Measurements from ENCODE around the gene GRM7.

The GRM7 gene

GRCh38 chr3:7203969-7204847, 343.3 kb downstream of the GRM7 start:
- H3K9ac ChIP-seq (ENCODE audit: low read length): no peak overlapping the region
- no peak overlapping the region for H3K4me3 ChIP-seq (ENCODE audit: low read depth in 1 of 2, low read length in 2 of 2)
- no peaks in the 10 kb centered on the region for H3K9me3 ChIP-seq (ENCODE audit: low read length)
- H3K27me3 ChIP-seq (ENCODE audit: control insufficient read depth in 1 of 2, insufficient read depth in 2 of 2, low read length in 2 of 2): no peaks in the 10 kb centered on the region
- H3K36me3 ChIP-seq (ENCODE audit: insufficient read depth, low read length): no peaks in the 10 kb centered on the region
- H3K27ac ChIP-seq (ENCODE audit: low read depth, low read length): no peak overlapping the region
- no peaks in the 10 kb centered on the region for H3K4me1 ChIP-seq (ENCODE audit: insufficient read depth, low read length)

DNA sequence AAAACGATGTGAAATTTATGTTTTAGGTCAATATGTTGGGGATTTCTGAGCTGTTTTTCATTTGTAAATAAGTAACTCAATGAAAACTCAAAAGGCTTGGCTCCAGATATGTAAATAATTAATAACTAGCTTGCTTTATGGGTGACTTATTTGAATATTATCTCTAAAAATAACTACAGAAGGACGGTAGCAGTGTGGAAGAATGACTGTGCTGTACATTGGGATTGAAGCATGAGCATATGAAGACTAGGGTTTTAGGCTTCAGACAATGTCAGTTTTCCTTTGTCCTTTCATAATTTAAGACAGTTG, 343.9 kb downstream of the GRM7 start:
- H3K4me1 ChIP-seq (ENCODE audit: insufficient read depth, low read length): no peaks in the 10 kb centered on the region
- H3K4me3 ChIP-seq (ENCODE audit: low read depth in 1 of 2, low read length in 2 of 2): no peak overlapping the region

DNA sequence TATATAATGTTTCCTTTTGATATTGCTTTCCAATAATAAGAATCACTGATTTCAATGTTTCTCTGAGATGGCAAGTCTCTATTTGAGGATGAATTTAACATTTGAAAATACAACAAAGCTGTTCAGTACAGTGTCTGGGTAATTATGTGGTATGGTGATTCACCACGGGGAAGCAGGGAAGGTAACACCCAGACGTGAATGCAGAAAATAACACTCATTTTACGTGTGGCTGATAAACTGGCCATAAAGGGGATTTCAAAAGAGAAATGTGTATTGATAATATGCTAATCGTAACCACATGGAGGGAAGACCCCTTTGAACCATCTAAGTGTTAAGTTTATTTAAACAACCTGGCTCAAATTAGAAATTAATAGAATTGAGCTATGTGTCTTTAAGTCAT, 344.6 kb downstream of the GRM7 start:
- Histone ChIP-seq H3K9me3 (ENCODE audit: low read length) (no peaks in the 10 kb centered on the region), H3K27me3 (ENCODE audit: control insufficient read depth in 1 of 2, insufficient read depth in 2 of 2, low read length in 2 of 2) (no peaks in the 10 kb centered on the region), H3K9ac (ENCODE audit: low read length) (no peak overlapping the region), H3K36me3 (ENCODE audit: insufficient read depth, low read length) (no peaks in the 10 kb centered on the region), H3K4me1 (ENCODE audit: insufficient read depth, low read length) (no peaks in the 10 kb centered on the region), H3K4me3 (ENCODE audit: low read depth in 1 of 2, low read length in 2 of 2) (no peak overlapping the region), H3K27ac (ENCODE audit: low read depth, low read length) (no peak overlapping the region)

More for the DNA sequence above, 343.9 kb downstream of the GRM7 start:
- no peaks in the 10 kb centered on the region for H3K27me3 ChIP-seq (ENCODE audit: control insufficient read depth in 1 of 2, insufficient read depth in 2 of 2, low read length in 2 of 2)
- no peak overlapping the region for H3K27ac ChIP-seq (ENCODE audit: low read depth, low read length)
- H3K36me3 ChIP-seq (ENCODE audit: insufficient read depth, low read length): no peaks in the 10 kb centered on the region
- H3K9me3 ChIP-seq (ENCODE audit: low read length): no peaks in the 10 kb centered on the region
- H3K9ac ChIP-seq (ENCODE audit: low read length): no peak overlapping the region

GRCh38 chr3:7205962-7206361, 345.0 kb downstream of the GRM7 start:
- Histone ChIP-seq H3K27me3 (ENCODE audit: control insufficient read depth in 1 of 2, insufficient read depth in 2 of 2, low read length in 2 of 2) (no peaks in the 10 kb centered on the region), H3K9me3 (ENCODE audit: low read length) (no peaks in the 10 kb centered on the region), H3K9ac (ENCODE audit: low read length) (no peak overlapping the region), H3K4me1 (ENCODE audit: insufficient read depth, low read length) (no peaks in the 10 kb centered on the region), H3K36me3 (ENCODE audit: insufficient read depth, low read length) (no peaks in the 10 kb centered on the region), H3K4me3 (ENCODE audit: low read depth in 1 of 2, low read length in 2 of 2) (no peak overlapping the region), H3K27ac (ENCODE audit: low read depth, low read length) (no peak overlapping the region)

DNA sequence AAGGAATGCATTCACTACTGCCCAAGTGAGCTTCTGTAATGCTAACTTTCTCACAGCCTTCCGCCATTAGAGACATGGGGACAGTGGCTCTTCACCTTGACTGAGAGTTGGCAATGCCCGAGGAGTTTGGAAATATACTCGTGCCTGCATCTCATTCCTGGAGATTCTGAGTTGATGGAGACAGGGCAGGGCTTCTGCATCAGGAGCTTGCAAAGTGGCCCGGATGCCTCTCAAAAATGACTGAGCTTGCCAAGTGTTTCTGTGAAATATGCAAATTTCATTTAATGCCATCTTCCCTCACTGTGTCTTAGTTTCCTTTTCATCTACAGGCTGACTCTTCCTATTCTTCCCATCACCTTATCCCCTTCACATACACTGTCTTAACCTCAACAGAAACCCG, 346.2 kb downstream of the GRM7 start:
- Histone ChIP-seq H3K9ac (ENCODE audit: low read length) (no peak overlapping the region), H3K27me3 (ENCODE audit: control insufficient read depth in 1 of 2, insufficient read depth in 2 of 2, low read length in 2 of 2) (no peaks in the 10 kb centered on the region), H3K4me3 (ENCODE audit: low read depth in 1 of 2, low read length in 2 of 2) (no peak overlapping the region), H3K27ac (ENCODE audit: low read depth, low read length) (no peak overlapping the region), H3K9me3 (ENCODE audit: low read length) (no peaks in the 10 kb centered on the region), H3K36me3 (ENCODE audit: insufficient read depth, low read length) (no peaks in the 10 kb centered on the region), H3K4me1 (ENCODE audit: insufficient read depth, low read length) (no peaks in the 10 kb centered on the region)

GRCh38 chr3:7207928-7208327, 347.0 kb downstream of the GRM7 start:
- H3K9me3 ChIP-seq (ENCODE audit: low read length): no peaks in the 10 kb centered on the region
- no peak overlapping the region for H3K9ac ChIP-seq (ENCODE audit: low read length)
- H3K27me3 ChIP-seq (ENCODE audit: control insufficient read depth in 1 of 2, insufficient read depth in 2 of 2, low read length in 2 of 2): no peaks in the 10 kb centered on the region
- no peaks in the 10 kb centered on the region for H3K4me1 ChIP-seq (ENCODE audit: insufficient read depth, low read length)
- H3K27ac ChIP-seq (ENCODE audit: low read depth, low read length): no peak overlapping the region
- no peaks in the 10 kb centered on the region for H3K36me3 ChIP-seq (ENCODE audit: insufficient read depth, low read length)
- no peak overlapping the region for H3K4me3 ChIP-seq (ENCODE audit: low read depth in 1 of 2, low read length in 2 of 2)

- Histone ChIP-seq H3K27me3 (ENCODE audit: control insufficient read depth in 1 of 2, insufficient read depth in 2 of 2, low read length in 2 of 2) (no peaks in the 10 kb centered on the region), H3K4me1 (ENCODE audit: insufficient read depth, low read length) (no peaks in the 10 kb centered on the region)
Observed at GRCh38 chr3:7209098-7209497, 348.2 kb downstream of the GRM7 start.

GRCh38 chr3:7211740-7212139, 350.8 kb downstream of the GRM7 start:
- no peak overlapping the region for H3K4me3 ChIP-seq (ENCODE audit: low read depth in 1 of 2, low read length in 2 of 2)
- H3K27ac ChIP-seq (ENCODE audit: low read depth, low read length): no peak overlapping the region
- no peaks in the 10 kb centered on the region for H3K27me3 ChIP-seq (ENCODE audit: control insufficient read depth in 1 of 2, insufficient read depth in 2 of 2, low read length in 2 of 2)
- no peak overlapping the region for H3K9ac ChIP-seq (ENCODE audit: low read length)
- H3K9me3 ChIP-seq (ENCODE audit: low read length): no peaks in the 10 kb centered on the region
- H3K36me3 ChIP-seq (ENCODE audit: insufficient read depth, low read length): no peaks in the 10 kb centered on the region
- H3K4me1 ChIP-seq (ENCODE audit: insufficient read depth, low read length): peaks cover 4% of the 10 kb centered on the region

More at GRCh38 chr3:7209098-7209497, 348.2 kb downstream of the GRM7 start:
- Histone ChIP-seq H3K9ac (ENCODE audit: low read length) (no peak overlapping the region), H3K27ac (ENCODE audit: low read depth, low read length) (no peak overlapping the region), H3K36me3 (ENCODE audit: insufficient read depth, low read length) (no peaks in the 10 kb centered on the region), H3K4me3 (ENCODE audit: low read depth in 1 of 2, low read length in 2 of 2) (no peak overlapping the region), H3K9me3 (ENCODE audit: low read length) (no peaks in the 10 kb centered on the region)

DNA sequence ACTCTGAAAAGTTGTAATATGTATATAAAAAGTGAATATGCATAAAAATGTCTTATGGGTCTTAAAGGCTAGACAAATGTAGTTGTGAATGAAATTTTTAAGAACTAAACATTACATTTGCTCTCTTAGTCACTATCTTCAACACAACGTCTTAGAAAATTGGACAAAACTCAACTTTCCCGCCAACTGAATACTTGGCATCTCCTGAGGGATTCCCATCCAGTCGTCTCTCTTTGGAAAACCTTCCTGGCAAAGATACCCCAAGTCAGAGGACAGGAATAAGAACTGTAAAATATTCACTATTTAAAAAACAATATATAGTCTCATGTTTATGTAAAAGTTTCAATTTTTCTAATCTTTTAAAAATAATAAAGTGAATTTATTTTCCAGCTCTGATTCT, 354.8 kb downstream of the GRM7 start:
- H3K4me1 ChIP-seq (ENCODE audit: insufficient read depth, low read length): peaks cover 4% of the 10 kb centered on the region
- no peak overlapping the region for H3K9ac ChIP-seq (ENCODE audit: low read length)
- H3K9me3 ChIP-seq (ENCODE audit: low read length): no peaks in the 10 kb centered on the region
- no peak overlapping the region for H3K4me3 ChIP-seq (ENCODE audit: low read depth in 1 of 2, low read length in 2 of 2)
- no peak overlapping the region for H3K27ac ChIP-seq (ENCODE audit: low read depth, low read length)
- H3K27me3 ChIP-seq (ENCODE audit: control insufficient read depth in 1 of 2, insufficient read depth in 2 of 2, low read length in 2 of 2): no peaks in the 10 kb centered on the region
- no peaks in the 10 kb centered on the region for H3K36me3 ChIP-seq (ENCODE audit: insufficient read depth, low read length)

DNA sequence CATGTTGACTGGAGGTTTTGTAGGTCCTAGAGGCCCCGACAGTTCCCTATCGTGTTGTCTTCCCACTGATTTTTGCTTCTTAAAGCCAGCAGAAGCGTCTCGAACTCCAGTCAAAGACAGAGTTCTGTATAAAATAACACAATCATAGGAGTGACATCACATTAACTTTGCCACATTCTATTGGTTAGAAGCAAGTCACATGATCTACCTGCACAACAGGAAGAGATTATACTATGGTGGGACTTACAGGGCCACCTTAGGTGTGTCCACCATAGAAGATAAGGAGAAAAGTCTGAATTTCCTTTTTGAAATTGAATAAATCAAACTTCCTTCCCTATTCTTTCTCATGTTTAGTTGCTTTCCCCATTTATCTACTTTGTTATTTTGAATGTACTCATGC, 365.5 kb downstream of the GRM7 start:
- H3K9ac ChIP-seq (ENCODE audit: low read length): no peak overlapping the region
- H3K4me3 ChIP-seq (ENCODE audit: low read depth in 1 of 2, low read length in 2 of 2): no peak overlapping the region
- no peaks in the 10 kb centered on the region for H3K4me1 ChIP-seq (ENCODE audit: insufficient read depth, low read length)
- H3K9me3 ChIP-seq (ENCODE audit: low read length): no peaks in the 10 kb centered on the region
- no peaks in the 10 kb centered on the region for H3K36me3 ChIP-seq (ENCODE audit: insufficient read depth, low read length)
- H3K27me3 ChIP-seq (ENCODE audit: control insufficient read depth in 1 of 2, insufficient read depth in 2 of 2, low read length in 2 of 2): no peaks in the 10 kb centered on the region
- no peak overlapping the region for H3K27ac ChIP-seq (ENCODE audit: low read depth, low read length)

GRCh38 chr3:7238565-7239295, 377.8 kb downstream of the GRM7 start:
- H3K27me3 ChIP-seq (ENCODE audit: control insufficient read depth in 1 of 2, insufficient read depth in 2 of 2, low read length in 2 of 2): no peaks in the 10 kb centered on the region
- H3K27ac ChIP-seq (ENCODE audit: low read depth, low read length): no peak overlapping the region
- no peak overlapping the region for H3K4me3 ChIP-seq (ENCODE audit: low read depth in 1 of 2, low read length in 2 of 2)
- no peaks in the 10 kb centered on the region for H3K36me3 ChIP-seq (ENCODE audit: insufficient read depth, low read length)
- H3K9ac ChIP-seq (ENCODE audit: low read length): no peak overlapping the region
- H3K4me1 ChIP-seq (ENCODE audit: insufficient read depth, low read length): peaks cover 8% of the 10 kb centered on the region
- H3K9me3 ChIP-seq (ENCODE audit: low read length): no peaks in the 10 kb centered on the region
